IPS-NIHi11 (cell line): ENCODE results near the gene CEP41.
"Not testable (repeated sequence)": the region's sequence is repeated elsewhere in the genome, so short reads cannot be mapped to it uniquely, and the experiment has no call there.

Experiments used
- DNase-seq: peaks from one replicate; pipeline ENCODE4 v3.0.0; 2012; ENCODE audit warnings: mixed read lengths, low spot score

The CEP41 gene

DNA sequence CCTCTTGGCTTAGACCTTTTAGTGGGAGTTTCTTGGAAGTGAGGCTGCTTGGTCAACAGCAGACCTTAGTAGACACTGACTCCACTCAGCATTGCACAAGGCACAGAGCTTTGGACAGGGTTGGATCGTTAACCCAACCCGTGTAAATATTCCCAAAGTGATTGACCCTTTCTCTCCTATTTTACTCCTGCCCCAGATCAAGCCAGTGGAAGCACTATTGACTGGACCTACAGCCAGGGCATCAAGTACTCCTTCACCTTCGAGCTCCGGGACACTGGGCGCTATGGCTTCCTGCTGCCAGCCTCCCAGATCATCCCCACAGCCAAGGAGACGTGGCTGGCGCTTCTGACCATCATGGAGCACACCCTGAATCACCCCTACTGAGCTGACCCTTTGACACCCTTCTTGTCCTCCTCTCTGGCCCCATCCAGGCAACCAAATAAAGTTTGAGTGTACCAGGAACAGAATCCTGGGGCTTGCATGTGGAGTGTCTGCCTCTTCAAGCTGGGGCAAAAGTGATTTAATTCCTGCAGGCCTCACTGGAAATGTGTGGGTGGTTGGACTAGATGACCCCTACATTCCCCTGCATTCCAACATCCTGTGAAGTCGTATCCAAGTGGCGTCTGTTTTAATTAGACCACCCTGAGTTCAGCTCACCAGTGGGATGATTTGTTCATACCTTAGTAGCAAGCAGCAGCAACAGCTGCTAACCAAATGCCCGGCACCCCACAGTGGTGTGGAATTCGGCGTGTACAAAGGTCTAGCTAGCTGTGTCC, 53.0 kb downstream of the CEP41 start:
- DNase-seq = no peak

- DNase-seq = no peak
Observed at GRCh38 chr7:130387306-130387627, 53.5 kb downstream of the CEP41 start.

DNA sequence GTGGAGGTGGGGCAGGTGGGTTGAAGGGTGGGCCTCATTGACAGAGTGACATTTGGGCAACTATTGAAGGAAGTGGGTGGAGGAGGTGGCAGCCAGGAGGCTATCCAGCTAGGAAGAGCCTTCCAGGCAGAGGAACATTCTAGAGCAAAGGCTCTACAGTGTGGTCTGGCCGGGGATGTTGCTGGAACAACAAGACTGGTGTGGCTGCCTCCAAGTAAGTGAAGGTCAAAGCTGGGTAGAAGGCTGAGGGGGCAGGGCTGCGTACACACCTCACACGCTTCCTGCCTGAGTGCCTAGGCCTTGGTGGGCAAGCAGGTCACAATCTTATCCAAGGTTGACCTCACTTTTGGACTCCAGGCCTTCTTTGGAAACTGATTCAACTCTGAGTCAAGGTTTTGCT, 53.9 kb downstream of the CEP41 start:
- no peak for DNase-seq

DNA sequence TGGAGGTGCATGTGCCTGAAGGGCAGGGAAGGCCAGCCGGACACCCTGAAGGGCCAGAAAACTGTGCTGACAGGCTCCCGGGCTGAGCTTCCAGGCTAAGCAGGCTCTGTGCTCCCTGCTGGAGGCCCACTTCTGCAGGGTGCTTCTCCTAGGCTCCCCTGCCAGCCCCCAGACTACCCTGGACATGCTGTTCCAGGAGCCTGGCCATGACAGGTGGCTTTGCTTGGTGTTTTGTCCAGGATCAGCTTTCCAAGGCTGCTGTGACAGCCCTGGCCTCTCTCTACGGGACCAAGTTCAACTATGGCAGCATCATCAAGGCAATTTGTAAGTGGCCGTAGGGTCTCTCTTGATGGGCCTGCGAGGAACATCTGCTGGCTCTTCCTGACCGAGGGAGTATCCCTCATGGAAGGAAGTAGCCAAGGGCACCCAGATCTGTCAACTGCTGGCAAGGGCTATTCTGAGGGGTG, 55.2 kb downstream of the CEP41 start:
- no peak for DNase-seq

DNA sequence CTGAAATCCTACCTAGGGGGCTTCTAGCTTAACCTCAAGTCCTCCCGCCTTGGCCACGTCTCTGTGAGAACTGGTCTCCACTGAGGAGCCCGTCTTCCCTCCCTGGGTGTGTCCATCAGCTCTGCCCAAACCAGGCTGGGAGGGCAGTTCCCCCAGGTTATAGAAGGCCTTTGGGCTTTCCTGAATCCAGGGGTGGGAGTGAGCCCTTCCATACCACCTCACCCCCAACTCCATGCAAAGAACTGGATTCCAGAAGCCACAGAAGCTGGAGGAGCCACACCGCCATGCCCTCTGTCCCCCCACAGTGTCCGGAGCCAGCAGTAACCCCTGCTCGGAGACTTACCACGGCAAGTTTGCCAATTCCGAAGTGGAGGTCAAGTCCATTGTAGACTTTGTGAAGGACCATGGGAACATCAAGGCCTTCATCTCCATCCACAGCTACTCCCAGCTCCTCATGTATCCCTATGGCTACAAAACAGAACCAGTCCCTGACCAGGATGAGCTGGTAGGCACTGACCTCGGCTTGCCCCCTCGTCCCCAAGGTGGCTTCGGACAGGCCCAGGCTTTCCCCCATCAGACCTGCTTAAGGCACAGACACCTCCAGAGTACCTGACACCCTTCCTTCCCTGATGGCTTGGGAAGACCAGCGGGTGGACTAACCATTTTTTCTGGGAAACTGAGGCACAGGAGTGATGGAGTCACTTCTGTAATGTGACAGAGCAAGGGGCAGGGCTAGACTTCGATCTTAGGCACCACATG, 55.8 kb downstream of the CEP41 start:
- DNase-seq = no peak

DNA sequence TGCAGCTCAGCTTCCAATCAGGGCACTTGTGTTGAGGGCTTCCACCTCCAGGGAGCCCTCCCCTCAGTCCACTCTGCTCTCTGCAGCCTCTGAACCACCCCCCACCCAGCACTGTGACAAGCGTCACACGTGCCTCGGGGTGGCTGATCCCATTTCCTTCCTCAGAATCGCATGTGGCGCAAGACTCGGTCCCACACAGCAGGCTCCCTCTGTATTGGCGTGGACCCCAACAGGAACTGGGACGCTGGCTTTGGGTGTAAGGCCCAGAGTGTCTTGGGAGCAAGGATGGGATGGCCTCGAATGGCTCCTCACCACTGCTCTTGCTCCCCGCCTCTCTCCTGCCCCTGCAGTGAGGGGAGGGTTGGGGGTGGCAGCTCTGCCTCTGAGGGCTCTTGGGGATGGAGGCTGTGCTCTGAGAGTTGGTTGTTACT, 56.4 kb downstream of the CEP41 start:
- no peak for DNase-seq

GRCh38 chr7:130383187-130383980, 57.4 kb downstream of the CEP41 start:
- no peak for DNase-seq

DNA sequence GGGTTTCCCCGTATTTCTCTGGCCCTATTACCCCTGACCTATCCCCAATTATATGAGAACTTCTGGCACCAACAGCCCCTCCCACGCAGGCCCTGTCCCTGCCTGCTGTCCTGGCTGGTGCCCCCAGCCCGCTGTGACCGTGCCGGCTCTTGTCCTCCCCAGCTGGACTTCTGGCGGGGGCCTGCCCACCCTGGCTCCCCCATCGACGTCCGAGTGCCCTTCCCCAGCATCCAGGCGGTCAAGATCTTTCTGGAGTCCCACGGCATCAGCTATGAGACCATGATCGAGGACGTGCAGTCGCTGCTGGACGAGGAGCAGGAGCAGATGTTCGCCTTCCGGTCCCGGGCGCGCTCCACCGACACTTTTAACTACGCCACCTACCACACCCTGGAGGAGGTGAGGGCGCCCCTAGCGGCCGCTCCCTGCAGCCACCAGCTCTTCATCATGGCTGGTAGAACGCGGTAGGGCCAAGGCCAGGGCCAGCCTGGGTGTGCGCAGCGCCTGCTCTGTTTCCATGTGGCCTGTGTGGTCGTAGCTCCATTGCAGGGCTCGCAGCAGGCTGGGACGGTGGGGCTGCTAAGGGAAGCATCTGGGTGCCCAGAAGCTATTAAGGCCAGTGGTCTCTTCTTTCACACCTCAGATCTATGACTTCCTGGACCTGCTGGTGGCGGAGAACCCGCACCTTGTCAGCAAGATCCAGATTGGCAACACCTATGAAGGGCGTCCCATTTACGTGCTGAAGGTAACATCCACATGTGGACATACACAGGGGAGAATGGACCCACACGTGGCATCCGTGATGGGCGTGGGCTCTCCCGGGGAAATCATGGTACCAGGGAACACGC, 59.1 kb downstream of the CEP41 start:
- peak; percentile 53 for DNase-seq

- DNase-seq = no peak
Observed at GRCh38 chr7:130380861-130381455, 59.9 kb downstream of the CEP41 start.

- no peak for DNase-seq
Observed at GRCh38 chr7:130379921-130380860, 60.6 kb downstream of the CEP41 start, which contains the start of gene CPA1. Gene CPA1, plus strand, starts transcription at chr7:130380494. Its CDS starts 27 bp downstream, at chr7:130380521.

DNA sequence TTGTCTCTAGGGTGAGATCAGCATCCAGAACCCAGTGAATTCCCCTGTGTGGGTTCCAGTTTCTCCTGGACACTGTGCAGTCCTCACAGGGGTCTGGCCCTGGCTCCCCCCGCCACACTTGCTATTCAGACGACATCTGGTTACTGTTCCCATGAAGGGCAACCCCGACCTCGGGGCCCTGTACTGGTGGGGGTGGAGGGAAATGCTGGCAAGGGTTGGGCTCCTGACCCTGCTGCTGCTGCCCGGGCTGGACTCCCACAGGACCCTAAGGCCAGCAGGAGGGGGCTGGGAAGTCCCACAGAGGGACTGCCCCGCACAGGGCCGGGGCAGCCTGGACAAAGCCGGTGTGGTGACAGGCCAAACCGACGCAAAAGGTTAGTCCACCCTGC, 61.3 kb downstream of the CEP41 start:
- no peak for DNase-seq

DNA sequence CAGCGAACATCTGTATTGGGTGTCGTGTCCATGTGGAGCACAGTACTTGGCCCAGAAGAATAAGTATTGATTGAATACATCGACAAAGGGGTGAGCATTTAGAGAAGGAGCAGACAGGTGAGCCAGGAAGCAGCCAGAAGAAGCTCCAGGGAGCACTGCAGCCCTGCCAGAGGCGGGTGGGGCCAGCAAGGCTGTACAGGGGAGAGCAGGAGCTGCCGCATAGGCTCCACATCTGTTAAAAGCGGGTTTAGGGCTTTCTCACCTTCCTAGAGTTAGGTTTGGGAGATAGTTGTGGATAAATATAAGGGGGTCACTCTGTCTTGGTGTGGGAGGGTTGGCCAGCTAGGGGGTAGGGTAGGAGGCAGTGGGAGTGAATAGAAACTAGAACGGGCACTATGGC, 61.8 kb downstream of the CEP41 start:
- no peak for DNase-seq

GRCh38 chr7:130377178-130377577, 63.6 kb downstream of the CEP41 start:
- no peak for DNase-seq

- not testable (repeated sequence) for DNase-seq
Observed at GRCh38 chr7:130376461-130376860, 64.4 kb downstream of the CEP41 start.

GRCh38 chr7:130374507-130374906, 66.3 kb downstream of the CEP41 start:
- DNase-seq = no peak

GRCh38 chr7:130372402-130373165, 68.2 kb downstream of the CEP41 start:
- no peak for DNase-seq

GRCh38 chr7:130371046-130371445, 69.8 kb downstream of the CEP41 start:
- no peak for DNase-seq

DNA sequence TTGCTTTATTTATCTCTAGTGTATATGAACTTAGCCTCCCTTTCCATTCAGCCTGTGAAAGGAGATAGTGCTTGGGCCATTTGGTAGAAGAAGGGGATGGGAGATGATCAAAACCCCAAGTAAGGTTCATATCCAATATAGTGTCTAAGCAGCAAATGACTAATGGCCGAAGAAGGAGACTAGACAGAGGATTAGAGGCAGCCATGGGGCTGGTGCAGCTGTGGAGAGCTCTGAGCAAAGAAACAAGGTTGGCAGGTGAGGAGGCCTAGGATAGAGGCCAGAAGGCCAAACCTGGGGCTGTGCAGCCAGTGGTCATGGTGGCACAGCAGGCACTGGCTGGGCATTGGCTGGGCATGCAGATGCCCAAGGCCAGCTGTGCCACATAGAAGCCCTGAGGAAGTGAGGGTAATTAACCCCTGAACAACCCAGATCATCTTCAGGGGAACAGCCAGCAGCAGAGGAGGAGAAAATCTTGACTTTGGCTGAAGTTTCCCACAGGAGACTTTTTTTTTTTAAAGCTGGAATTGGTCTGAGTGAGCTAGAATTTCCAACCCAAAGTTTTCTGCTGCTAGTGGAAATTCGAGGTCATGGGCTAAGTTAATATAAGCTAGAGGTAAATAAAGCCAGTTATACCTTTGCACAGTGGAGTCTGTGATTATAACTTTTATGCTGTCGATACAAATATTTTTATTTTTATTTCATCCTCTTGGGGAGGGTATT, 70.8 kb downstream of the CEP41 start:
- DNase-seq = no peak
